Measurements from ENCODE around the gene ZBTB20.

ZBTB20 gene

DNA sequence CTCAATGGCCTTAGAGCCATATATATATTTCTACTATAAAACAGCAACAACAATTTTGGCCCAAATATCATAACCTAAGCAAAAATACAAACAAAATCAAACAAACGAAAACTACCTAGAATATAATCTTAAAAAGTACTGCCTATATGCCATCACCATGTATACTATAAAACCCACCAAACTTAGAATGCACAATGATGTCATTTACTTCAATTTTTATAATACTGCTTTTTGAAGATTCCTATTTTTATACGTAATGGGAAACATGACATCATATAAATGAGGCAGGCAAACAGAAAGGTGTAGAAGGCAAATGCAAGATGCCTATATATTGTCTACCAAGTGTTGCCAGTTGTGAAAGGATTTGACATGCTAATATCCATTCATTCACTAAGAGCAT lies 550.9 kb downstream of the ZBTB20 start:
- DNase-seq (ENCODE audit: low read depth) = no peak
- TF ChIP-seq, protein P1, sequence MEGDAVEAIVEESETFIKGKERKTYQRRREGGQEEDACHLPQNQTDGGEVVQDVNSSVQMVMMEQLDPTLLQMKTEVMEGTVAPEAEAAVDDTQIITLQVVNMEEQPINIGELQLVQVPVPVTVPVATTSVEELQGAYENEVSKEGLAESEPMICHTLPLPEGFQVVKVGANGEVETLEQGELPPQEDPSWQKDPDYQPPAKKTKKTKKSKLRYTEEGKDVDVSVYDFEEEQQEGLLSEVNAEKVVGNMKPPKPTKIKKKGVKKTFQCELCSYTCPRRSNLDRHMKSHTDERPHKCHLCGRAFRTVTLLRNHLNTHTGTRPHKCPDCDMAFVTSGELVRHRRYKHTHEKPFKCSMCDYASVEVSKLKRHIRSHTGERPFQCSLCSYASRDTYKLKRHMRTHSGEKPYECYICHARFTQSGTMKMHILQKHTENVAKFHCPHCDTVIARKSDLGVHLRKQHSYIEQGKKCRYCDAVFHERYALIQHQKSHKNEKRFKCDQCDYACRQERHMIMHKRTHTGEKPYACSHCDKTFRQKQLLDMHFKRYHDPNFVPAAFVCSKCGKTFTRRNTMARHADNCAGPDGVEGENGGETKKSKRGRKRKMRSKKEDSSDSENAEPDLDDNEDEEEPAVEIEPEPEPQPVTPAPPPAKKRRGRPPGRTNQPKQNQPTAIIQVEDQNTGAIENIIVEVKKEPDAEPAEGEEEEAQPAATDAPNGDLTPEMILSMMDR (conservative IDR thresholded peaks at IDR 0.05; ENCODE audit: low read depth, low read length) = no peak
- no peak overlapping the region for H3K4me3 ChIP-seq (ENCODE audit: low read depth, low read length)

DNA sequence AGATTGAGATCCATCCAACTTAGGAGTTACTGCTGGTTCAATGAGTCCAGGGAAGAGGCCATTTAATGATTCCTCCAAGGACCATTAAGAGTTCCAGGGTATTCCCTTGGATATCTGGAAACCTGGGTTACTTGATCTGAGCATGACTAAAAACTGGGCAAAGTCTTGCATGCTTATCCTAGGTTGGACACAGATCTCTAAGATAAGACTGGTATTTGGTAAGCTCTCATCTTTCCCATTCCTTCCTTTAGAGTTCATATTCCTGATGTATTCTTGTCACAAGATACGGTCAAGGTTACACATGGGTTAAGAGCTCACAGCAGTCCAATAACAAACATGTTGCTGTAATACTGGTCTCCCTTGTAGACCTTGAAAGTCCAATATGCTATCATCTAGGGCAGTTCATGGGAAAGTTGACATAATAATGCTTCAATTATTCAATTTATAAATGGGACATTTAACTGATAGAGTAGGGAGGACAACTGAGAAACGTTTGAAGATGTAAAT lies 551.5 kb downstream of the ZBTB20 start:
- peak; percentile 35 for DNase-seq (ENCODE audit: low read depth)
- H3K4me3 ChIP-seq (ENCODE audit: low read depth, low read length) = no peak overlapping the region
- TF ChIP-seq, protein P1 (conservative IDR thresholded peaks at IDR 0.05; ENCODE audit: low read depth, low read length) = no peak

DNA sequence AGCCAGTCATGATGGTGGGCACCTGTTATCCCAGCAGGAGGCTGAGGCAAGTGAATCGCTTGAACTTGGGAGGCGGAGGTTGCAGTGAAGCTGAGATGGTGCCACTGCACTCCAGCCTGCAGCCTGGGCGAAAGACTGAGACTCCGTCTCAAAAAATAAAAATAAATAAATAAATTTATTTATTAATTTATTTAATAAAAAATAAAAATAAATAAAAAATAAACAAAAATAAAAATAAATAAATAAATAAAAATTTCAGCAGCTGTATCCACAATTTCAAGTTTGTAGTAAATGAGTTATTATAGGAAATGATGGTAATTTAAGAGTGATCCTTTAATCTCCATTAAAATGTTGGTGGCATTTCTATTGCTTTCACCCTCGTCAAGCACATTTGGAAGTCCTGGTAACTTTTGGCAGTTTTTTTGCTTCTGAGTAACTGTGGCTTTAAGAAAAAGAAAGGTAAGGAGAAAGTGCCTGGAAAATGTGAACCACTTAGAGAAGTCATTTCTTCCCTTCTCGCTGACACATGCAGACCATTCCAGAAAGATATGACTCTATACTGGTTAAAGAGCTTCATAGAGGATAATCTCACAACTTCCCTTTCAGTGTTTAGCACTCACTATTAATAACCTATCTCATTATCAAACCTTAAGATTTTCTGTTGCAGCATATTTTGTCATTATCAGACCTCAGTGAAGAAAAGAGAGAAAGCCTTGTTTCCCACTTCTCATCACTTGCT lies 556.6 kb downstream of the ZBTB20 start:
- no peak overlapping the region for H3K4me3 ChIP-seq (ENCODE audit: low read depth, low read length)
- no peak for DNase-seq (ENCODE audit: low read depth)
- TF ChIP-seq, protein P1 (conservative IDR thresholded peaks at IDR 0.05; ENCODE audit: low read depth, low read length) = no peak

DNA sequence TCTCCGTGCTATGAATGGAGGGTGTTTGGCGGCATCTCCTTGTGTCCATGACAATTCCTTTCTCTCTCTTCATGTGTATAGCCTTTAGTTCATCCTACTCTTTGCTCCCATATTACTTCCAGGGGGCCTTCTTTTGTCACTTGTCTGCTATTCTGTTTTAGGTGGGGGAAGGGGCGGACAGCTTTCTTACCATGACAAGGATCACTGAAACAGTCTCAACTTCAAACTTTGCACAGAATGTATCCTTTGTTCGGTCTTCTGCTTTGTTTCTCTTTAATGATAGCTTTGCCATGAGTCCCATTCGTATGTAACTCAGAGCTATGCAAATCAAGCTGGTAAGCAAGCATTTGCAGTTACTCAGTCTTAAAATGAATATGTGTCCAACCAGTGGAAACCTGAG lies 559.1 kb downstream of the ZBTB20 start:
- TF ChIP-seq, protein P1 (conservative IDR thresholded peaks at IDR 0.05; ENCODE audit: low read depth, low read length) = no peak
- no peak overlapping the region for H3K4me3 ChIP-seq (ENCODE audit: low read depth, low read length)
- no peak for DNase-seq (ENCODE audit: low read depth)

DNA sequence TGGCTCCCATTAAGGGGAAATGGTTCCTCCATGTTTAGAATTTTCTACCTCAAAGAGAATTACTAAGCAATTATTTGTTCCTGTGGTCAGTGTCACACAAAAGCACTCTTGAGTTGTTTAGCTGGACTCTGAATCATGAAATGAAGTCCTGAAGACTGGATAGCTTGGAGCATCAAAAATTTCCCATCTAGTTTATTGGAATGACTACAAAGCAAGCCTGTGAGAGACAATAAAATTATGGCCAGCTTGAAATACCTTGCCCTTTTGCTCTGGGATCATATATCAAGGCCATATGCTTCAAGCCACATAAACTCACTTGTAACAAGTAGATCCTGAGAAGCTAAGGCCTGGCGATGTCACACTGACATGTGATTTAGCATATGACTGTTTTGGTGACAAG lies 561.0 kb downstream of the ZBTB20 start:
- no peak overlapping the region for H3K4me3 ChIP-seq (ENCODE audit: low read depth, low read length)
- TF ChIP-seq, protein P1 (conservative IDR thresholded peaks at IDR 0.05; ENCODE audit: low read depth, low read length) = no peak
- DNase-seq (ENCODE audit: low read depth) = no peak

DNA sequence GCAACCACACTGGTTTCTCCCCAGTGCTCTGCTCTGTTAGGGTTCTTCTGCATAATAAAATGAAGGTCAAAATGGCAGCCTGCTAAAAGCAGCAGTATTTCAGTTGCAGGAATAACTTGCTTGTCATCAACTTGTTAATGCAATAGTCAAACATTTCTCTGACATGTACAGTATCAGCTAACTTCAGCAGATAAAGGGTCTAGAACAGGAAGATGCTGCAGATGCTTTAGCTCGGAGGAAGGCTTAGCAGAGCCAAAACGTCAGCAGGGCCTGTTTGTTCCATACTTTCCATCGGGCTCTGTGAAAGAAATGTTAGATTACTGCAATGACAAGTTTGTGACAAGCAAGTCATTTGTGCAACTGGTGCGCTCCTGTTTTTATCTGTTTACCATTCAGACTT lies 561.4 kb downstream of the ZBTB20 start:
- TF ChIP-seq, protein P1 (conservative IDR thresholded peaks at IDR 0.05; ENCODE audit: low read depth, low read length) = no peak
- no peak for DNase-seq (ENCODE audit: low read depth)
- H3K4me3 ChIP-seq (ENCODE audit: low read depth, low read length) = no peak overlapping the region
